HG03432 (cell line): ENCODE data around the gene ZHX3.

Experiments
- ATAC-seq: cut with Tn5 transposase; IDR thresholded peaks from one replicate; pipeline ENCODE4 v1.9.1; 2021; ENCODE audit warnings: mild to moderate bottlenecking, moderate library complexity; ENCODE audit not compliant: unreplicated experiment

The ZHX3 gene

DNA sequence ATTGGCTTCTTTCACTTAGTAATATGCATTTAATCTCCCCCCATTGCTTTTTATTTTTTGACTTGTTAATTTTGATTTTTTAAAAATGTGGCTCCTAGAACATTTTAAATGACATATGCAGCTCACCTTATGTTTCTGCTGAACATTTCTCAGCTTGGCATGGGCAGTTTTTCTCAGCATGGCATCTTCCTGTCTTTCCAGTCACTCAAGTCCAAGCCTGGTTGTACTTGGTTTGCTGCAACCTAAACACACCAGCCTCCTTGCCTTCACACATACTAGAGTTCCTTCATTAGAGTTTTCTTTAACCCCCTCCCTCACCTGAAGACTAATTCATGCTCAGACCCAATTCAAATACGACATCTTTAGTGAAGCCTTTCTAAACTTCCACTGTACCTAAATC lies 86.4 kb downstream of the ZHX3 start:
- no peak for ATAC-seq

DNA sequence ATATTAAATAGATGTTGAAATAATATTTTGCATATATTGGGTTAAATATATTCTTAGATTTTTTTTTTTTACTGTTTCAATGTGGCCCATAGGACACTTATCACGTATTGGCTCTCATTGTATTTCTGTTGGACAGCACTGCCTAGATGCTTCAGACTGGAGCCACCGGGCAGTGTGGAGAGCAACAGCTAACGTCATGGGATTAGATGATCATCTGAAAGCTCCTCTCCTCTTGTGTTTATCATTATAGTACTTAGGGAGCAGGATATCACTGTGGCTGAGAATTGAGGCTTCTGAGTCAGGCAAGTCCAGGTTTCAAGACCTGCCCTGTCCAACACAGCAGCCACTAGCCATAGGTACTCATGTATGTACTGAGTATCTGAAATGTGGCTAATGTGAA lies 87.4 kb downstream of the ZHX3 start:
- no peak for ATAC-seq

DNA sequence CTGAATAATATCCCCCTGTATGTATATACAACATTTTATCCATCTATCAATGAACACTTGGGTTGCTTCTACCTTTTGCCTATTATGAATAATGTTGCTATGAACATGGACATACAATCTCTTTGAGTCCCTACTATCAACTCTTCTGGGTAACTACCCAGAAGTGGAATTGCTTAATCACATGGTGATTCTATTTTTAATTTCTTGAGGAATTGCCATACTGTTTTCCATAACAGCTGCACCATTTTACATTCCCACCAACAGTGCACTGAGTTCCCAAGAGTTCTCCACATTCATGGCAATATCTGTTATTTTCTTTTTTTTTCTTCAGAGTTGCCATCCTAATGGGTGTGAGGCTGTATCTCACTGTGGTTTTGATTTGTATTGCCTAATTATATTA lies 88.3 kb downstream of the ZHX3 start:
- no peak for ATAC-seq

DNA sequence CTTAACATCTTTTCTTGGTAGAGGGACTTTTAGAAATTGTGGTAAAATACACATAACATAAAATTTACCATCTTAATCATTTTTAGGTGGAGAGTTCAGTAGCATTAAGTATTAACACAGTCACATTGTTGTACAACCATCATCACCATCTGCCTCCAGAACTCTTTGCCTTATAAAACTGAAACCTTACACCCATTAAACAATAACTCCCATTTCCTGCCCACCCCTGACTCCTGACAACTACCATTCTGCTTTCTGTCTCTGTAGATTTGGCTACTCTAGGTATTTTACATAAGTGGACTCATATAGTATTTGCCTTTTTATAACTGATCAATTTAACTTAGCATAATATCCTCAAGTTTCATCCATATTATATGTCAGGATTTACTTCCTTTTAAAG lies 88.7 kb downstream of the ZHX3 start:
- peak; percentile 58 for ATAC-seq

DNA sequence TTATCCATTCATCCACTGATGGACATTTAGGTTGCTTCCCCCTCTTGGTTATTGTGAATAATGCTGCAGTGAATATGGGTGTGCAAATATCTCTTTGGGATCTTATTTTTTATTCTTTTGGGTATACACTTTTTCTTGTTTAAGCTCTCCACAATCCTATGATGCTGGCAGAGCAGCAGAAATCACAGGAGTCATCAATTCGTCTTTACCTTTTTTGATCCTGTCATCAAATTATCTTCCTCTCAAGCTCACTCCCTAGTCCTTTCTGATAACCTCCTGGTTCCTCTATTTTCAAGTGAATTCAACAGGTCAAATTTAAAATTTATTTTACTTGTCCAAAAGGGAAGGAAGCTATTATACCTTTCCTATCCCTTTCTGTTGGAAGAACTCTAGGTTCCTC lies 91.1 kb downstream of the ZHX3 start:
- no peak for ATAC-seq

DNA sequence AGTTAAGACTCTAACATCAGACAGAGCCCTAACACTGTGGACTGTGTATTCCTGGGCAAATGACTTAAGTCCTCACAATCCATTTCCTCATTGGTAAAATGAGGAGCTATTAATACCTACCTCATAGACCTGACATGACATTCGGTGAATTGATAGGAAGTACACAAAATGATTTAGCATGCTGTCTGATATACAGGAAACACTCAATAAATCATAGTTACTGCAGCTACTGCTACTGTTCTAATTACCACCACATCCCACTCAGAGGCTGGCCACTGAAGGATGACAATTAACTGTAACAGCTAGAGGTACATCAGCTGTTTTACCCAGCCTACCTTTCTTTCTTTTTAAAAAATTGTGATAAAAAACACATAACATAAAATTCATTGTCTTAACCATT lies 92.4 kb downstream of the ZHX3 start:
- ATAC-seq: no peak

DNA sequence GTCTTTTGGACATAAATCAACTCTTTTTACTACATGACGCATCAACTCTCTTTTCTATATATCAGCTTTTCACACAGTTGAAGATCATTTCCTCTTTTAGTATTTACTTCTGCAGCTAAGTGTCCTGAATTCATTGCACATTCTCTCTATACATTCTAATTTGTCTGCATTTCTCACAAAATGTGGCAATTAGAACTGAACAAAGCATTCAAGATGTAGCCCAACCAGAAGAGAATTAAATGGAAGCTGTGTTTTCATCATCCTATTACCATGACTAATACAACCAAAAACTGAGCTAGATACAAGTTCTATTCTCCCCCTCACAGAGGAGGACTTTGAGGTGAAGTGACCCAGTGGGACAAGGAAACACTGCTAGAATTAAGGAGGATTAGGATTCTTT lies 93.2 kb downstream of the ZHX3 start:
- no peak for ATAC-seq

DNA sequence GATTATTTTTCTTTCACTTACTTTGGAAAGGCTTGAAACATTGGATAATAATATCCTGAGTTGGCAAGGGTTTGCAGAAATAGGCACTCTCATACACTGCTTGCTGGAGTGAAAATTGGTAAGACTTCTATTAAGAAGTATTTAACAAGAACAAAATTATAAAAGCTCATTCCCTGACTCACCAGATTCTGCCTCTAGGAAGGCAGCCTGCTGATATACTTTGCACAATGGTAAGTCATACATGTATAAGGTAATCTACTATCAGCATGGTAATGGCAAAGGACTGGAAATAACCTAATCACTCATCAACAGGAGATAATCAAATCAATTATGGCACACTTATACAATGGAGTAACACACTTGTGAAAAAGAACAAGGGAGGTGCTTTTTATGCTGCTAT lies 94.4 kb downstream of the ZHX3 start:
- ATAC-seq: no peak

DNA sequence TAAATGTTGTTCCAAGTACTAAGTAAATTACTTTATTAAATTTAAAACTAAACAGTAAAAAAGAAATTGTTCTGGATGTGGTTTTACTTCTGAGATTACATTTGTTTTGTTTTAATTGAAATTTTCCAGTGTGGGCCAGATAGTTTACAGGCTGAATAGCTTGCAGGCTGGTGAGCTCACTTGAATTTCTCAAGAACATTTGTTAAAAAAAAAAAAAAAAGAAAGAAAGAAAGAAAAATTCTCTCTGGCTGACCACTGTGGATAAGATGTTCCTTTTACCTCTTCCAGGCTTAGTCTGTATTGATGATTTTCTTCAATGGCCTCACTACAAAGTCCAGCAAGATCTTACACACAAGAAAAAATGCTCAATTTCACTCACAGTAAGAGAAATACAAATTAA lies 94.8 kb downstream of the ZHX3 start:
- ATAC-seq: no peak

DNA sequence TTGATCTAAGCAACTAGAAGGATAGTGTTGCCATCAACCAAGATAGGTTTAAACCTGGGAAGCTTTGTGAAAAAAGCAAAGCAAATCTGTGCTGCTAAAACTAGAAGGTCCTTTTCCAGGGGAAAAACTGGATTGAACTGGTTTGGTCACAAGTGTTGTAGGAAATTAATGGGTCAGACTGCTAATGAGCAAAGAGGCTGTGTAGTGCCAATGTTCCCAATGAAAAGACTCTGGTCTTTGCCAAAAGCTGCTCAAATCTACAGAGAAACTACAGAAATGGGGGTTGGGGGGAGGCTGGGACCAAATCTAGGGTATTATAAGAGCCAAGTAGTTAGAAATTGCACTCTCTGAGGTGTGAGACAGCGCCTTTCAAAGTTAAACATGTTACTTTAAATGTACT lies 95.2 kb downstream of the ZHX3 start:
- ATAC-seq: no peak

DNA sequence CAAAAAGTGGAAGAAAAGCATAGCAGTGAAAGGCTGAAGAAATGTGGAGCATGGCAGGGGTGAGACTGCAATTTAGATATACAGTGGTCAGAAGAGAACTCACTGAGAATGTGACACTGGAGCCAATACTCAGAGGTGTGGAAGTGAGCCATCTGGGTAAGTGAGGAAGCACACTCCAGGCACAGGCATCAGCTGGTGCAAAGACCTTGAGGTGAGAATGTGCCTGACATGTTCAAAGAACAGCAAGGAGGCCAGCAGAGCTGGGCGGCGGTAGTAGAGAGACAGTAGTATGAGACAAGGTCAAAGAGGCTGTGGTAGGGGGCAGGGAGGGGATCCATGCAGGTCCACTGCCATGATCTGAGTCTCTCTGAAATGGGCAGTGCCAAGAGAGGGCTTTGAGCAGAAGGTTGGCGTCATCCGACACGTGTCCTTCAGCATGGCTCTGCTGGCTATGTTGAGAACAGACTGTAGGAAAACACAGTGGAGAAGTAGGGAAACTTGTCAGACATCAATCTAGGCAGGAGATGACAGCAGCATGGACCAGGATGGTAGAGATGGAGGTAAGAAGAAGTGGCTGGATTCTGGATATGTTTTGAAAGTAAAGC lies 95.8 kb downstream of the ZHX3 start:
- no peak for ATAC-seq

DNA sequence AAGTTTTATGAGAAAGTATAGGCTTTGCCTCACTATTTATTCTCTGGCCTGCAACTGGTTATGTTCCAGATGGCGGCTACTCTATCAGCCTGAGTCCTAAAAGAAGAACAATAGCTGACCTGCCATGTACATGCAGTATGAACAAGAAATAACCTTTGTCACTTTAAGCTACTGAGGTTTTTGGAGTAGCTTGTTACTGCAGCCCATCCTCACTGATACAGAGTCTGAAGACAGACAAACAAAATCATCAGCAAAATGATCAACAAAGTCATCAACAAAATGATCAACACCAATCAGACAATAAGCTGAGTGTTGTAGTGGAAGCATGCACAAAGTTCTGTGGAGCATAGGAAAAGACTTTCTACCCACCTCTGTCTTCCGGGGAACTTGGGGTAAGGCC lies 97.7 kb downstream of the ZHX3 start:
- no peak for ATAC-seq

DNA sequence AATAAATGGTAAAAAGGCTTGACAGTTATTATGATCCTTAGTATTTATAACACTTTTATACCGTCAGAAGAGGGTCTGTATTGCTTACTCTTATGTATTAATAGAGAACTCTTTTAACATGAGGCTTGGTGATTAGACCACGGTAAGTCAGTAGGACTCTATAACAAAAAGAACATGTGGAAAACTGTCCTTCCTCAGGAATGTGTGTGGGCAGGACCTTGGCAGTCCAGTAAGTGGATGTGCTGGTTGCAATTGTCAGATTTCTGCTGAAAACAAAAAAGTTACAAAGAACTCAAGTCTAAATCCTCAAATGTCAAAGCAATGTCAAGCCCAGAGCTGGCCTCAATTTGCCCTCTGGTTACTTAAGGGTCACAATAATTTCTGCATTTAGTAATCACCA lies 99.1 kb downstream of the ZHX3 start:
- no peak for ATAC-seq

DNA sequence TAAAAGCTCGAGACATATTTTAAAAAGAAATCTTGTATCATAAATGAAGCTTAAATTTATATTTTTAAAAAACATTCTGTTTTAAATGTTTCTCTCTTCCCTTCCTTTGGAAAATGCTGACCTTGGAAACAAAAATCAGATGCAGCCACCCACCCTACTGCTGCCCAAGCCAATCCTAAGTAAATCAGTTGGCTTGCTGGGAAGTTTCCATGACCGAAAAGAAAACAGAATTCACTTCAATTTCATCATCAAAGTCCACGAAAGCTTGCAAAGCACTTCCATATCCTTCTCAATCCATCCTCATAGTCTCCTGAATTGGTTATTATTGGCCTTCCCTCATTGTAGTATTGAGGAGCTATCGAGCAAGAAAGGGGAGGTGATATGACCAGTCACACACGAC lies 100.1 kb downstream of the ZHX3 start:
- no peak for ATAC-seq

DNA sequence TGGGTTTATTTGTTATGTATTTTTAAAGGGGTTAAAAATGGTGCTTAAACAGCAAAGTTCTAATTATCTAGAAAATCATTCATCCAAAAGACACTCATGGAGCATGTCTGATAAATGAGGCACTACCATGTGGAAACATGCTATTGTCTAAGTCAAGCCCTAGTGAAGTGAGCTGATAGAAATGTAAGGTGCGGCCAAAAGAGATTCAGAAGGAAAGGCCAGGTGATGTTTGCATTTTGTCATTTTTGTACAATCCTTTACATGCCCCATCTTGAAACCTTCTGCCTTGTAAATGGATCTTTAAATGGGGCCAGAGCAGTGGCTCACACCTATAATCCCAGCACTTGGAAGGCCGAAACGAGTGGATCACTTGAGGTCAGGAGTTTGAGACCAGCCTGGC lies 102.9 kb downstream of the ZHX3 start:
- ATAC-seq: no peak

DNA sequence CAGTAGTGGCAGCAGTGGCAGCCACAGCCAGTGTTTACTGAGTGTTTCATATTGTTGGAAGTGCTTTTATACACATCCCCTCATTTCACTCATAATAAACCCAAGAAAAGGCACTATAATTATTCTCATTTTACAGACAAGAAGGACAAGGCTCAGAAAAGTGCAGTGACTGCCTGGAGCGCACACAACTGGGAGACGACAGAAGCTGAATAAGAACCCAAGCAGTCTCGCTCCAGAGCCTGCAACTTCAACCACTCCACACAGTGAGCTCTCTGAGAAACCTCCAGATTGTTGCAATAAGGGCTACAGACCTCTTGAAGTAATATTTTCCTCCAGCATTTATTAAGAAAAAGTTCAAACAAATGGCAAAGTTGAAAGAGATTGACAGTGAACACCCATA lies 103.3 kb downstream of the ZHX3 start:
- ATAC-seq: no peak

DNA sequence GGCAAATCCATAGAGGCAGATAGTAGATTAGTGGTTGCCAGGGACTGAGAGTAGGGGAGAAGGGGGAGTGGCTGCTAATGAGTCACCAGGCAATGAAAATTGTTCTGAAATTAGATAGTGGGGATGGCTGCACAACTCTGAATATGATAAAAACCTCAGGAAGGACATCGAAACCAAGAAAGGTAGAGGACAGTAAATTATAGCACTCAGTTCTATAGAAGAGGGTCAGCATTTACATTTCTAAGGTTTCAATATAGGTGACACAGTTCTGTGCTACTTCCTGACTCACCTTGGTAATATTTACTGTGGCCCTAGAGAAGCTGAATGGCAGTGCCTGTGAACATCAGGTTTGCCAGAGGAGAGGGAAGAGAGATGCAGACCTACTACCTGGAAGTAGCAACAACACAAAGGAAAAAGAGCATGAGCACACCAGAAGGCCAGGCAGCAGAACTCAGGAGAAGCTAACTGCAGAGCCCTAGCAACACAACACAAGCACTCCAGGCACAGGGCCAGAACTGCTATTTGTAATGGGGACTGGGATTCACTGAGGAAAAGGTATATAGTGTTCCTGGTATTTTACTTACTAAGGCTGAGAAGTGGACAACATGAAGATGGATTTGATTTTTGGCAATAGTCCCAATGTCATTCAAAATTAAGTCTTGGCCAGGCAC lies 104.2 kb downstream of the ZHX3 start:
- ATAC-seq: no peak

DNA sequence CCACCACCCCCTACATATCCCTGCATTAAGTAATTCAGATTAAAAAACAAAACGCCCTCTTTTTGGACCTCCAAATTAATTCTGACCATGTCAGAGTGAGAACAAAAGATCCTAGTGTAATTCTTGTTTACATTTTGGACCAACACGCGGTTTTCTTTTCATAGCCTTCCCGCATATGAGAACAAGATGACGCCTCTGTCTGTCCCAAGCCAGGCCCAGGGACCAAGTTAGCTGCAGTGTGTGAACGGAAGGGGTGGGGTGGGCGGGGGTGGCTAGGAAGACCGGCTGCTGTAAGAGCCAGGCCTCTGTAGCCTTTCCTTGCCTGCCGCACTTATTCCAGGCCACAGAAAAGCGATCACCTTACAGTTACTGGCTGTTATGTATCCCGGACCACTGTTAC lies 112.2 kb downstream of the ZHX3 start:
- ATAC-seq: no peak

DNA sequence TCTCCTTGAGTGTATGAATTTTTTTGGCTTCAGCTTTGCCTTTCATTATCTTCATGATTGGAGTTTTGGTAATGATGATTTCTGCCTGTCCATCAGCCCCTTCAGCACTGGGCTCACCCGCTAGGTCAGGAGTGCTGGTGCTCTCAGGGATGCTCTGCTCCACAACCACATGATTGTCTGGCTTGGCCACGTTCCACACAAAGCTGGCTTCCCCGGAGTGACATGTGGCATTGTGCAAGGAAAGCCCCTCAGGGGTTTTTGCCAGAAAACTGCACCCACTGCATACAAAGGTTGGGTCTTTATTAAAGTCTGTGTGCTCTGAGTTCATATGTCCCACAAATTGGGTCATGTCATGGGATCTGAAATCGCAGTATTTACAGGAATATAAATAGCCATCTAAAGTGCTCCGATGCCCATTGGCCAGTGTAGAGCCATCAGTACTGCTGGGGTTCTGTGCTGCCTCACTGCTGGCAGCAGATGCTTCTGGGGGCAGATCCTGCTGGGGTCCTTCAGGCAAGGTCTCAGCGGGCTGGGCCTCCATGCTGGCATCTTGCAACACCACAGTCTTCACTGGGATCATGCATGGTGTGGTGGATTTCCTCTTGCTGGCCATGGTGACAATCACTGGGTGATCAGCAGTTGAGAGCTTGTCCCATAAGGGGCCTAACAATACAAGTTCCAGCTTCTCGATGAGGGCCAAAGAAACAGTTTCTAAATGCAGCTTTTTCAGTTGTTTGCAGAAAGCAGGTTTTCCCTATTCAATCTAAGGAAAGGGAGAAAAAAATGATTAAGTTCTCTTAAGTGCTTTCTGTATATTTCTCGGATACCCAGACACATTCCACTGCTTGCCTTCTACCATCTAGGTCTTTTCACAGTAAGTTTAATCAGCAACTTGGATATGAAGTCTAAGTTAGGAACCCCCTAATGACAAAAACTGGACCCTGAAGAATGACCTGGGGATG lies 112.9 kb downstream of the ZHX3 start:
- no peak for ATAC-seq

DNA sequence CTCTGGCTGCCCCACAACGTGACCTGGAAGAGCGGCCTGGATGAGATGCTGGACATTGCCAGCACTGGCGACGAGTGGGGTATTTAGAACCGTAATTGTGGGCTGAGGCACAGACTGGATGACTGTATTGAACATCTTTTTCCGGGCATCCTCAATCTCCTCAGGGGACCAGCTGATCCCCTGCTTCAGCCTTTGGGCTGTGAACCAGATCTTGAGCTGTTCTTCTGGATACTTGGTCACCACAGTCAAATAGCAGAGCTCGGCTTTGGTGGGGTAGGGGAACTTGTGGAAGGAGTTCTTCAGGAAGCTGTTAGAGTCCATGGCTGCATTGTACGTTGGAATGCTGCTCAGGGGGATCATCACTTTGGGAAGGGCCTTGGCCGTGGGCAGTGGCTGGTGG lies 113.9 kb downstream of the ZHX3 start:
- ATAC-seq: no peak

DNA sequence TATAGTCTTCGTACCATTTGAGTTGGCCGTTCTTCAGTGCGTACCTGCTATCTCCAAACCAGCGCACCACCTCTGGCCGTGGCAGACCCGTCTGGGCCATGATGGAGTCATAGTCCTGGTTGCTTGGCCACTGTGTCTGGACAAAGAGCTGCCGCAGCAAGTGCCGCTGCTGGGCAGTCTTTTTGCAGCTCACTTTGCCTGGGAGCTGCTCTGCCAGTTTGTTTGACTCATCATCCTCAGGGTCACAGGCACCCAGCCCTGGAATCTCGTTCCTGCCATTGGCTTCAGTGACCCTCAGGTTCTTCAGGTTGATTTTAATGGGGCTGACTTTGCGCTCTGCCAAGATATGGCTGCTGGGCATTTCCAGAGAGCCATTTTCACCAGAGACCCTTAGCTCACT lies 115.1 kb downstream of the ZHX3 start:
- ATAC-seq: no peak

DNA sequence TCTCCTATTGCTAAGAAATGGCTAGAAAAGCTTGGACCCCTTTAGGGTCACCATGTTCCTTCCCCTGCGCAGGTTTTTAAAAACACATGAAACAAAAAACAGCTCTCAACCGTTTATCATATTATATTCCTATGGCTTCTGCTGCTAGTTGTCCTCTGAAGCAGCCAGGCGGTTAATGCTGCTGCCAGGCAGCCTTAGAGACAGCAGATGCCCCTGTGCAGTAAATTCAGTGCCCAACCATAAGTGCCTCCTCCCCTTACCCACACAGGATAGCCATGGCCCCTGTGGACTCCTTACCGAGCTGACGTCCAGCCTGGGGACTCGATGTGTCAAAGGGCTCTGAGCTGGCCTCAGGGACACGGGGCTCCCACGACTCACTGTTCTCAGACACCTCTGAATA lies 115.8 kb downstream of the ZHX3 start:
- ATAC-seq: no peak
